Peyer's patch (tissue), 4 donors: ENCODE measurements around the gene RNF157. TPM values are rescaled to one million over a fixed set of nuclear protein-coding genes. Genes with fewer than 3 reads are reported as not detected.

ENCODE experiments used
- DNase-seq, 3 donors: peaks; one replicate each; pipeline ENCODE4 v3.0.0-alpha.2; 2017 to 2019
- H3K27ac ChIP-seq, 4 donors: fragments of 200-600 bp; sonication (generic); one replicate each; pipeline ENCODE4 v1.5.1; 2016 to 2019
- H3K27me3 ChIP-seq, 2 donors: fragments of 200-600 bp; sonication (generic); one replicate each; pipeline ENCODE4 v1.5.1; 2019
- H3K36me3 ChIP-seq, 3 donors: fragments of 200-600 bp; sonication (generic); one replicate each; pipeline ENCODE4 v1.5.1; 2016 to 2019
- H3K4me1 ChIP-seq, 4 donors: fragments of 200-600 bp; sonication (generic); one replicate each; pipeline ENCODE4 v1.5.1; 2016 to 2019
- H3K4me3 ChIP-seq, 4 donors: fragments of 200-600 bp; sonication (generic); 1 replicate in 3 of 4; 2 replicates in 1 of 4; pipeline ENCODE4 v1.5.1; 2016 to 2019; ENCODE audit warnings: mild to moderate bottlenecking in 1 of 4
- H3K9me3 ChIP-seq, 4 donors: fragments of 200-600 bp; sonication (generic); one replicate each; pipeline ENCODE4 v1.5.1; 2016 to 2019; ENCODE audit warnings: mild to moderate bottlenecking in 1 of 4
- POLR2A ChIP-seq, 2 donors: fragments of 450-650 bp; IDR thresholded peaks; one replicate each; pipeline ENCODE4 v1.5.1; 2017; ENCODE audit warnings: antibody characterized with exemption in 2 of 2, mild to moderate bottlenecking in 2 of 2, moderate library complexity in 2 of 2
- total RNA-seq, 4 donors: library from RNA; depleted of rRNA; stranded (reverse); fragments of >200 nt; gene quantifications; one replicate each; pipeline ENCODE4 v1.1.0, GENCODE V29; 2016
- TF ChIP-seq, protein P1 (sequence below), 6 experiments: fragments of 450-650 bp in 4 of 6; fragments of 200-600 bp in 2 of 6; sonication (generic) in 1 of 6; IDR thresholded peaks; one replicate each; pipeline ENCODE4 v1.5.1; 2017 to 2019; ENCODE audit warnings: antibody characterized with exemption in 6 of 6, mild to moderate bottlenecking in 3 of 6, moderate library complexity in 1 of 6

The RNF157 gene
- total RNA-seq, 4 donors from 2014 or later, result 73.4 to 115 (median 106) TPM

DNA sequence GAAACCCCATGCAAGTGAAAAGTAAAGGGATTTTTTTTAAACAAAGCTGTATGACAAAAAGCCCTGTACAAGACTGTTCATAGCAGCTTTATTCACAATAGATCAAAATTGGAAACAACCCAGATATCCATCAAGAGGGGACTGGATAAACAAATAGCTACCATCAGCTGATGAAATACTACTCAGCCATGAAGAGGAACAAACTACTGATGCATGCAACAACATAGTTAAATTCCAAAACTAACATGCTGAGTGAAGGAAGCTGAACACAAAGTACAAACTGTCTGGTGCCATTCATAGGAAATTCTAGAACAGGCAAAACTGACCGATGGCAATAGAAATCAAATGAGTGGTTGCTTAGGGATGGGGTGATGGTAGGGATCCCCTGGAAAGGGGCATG is 114.4 kb downstream of the RNF157 start:
- Histone ChIP-seq H3K36me3 (no peaks in the 10 kb centered on the region), H3K27ac (no peak overlapping the region), H3K4me3 (no peak overlapping the region), H3K4me1 (peaks cover 0 to 10% (median 3%) of the 10 kb centered on the region in 4 donors), H3K9me3 (no peaks in the 10 kb centered on the region), H3K27me3 (no peaks in the 10 kb centered on the region)
- no peak for TF ChIP-seq POLR2A (IDR thresholded peaks at IDR 0.05)
- TF ChIP-seq, protein P1, sequence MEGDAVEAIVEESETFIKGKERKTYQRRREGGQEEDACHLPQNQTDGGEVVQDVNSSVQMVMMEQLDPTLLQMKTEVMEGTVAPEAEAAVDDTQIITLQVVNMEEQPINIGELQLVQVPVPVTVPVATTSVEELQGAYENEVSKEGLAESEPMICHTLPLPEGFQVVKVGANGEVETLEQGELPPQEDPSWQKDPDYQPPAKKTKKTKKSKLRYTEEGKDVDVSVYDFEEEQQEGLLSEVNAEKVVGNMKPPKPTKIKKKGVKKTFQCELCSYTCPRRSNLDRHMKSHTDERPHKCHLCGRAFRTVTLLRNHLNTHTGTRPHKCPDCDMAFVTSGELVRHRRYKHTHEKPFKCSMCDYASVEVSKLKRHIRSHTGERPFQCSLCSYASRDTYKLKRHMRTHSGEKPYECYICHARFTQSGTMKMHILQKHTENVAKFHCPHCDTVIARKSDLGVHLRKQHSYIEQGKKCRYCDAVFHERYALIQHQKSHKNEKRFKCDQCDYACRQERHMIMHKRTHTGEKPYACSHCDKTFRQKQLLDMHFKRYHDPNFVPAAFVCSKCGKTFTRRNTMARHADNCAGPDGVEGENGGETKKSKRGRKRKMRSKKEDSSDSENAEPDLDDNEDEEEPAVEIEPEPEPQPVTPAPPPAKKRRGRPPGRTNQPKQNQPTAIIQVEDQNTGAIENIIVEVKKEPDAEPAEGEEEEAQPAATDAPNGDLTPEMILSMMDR (IDR thresholded peaks at IDR 0.05), result no peak
- no peak for DNase-seq

DNA sequence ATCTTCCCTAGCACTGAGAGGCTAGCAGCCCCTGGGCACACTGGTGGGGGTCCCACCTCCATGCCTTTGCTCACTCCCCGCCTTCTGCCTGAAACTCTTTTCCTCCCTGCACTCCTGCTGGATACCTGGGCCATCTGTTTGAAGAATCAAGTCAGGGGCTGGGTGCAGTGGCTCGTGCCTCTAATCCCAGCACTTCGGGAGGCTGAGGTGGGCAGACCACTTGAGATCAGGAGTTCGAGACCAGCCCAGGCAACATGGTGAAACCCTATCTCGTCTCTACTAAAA is 115.0 kb downstream of the RNF157 start:
- no peak for TF ChIP-seq POLR2A (IDR thresholded peaks at IDR 0.05)
- TF ChIP-seq, protein P1 (IDR thresholded peaks at IDR 0.05), result no peak
- no peak for DNase-seq
- H3K9me3 ChIP-seq, result no peaks in the 10 kb centered on the region
- H3K36me3 ChIP-seq, result no peaks in the 10 kb centered on the region
- no peaks in the 10 kb centered on the region for H3K27me3 ChIP-seq
- H3K4me3 ChIP-seq, result no peak overlapping the region
- H3K27ac ChIP-seq, result no peak overlapping the region
- peaks cover 0 to 10% (median 3%) of the 10 kb centered on the region in 4 donors for H3K4me1 ChIP-seq

DNA sequence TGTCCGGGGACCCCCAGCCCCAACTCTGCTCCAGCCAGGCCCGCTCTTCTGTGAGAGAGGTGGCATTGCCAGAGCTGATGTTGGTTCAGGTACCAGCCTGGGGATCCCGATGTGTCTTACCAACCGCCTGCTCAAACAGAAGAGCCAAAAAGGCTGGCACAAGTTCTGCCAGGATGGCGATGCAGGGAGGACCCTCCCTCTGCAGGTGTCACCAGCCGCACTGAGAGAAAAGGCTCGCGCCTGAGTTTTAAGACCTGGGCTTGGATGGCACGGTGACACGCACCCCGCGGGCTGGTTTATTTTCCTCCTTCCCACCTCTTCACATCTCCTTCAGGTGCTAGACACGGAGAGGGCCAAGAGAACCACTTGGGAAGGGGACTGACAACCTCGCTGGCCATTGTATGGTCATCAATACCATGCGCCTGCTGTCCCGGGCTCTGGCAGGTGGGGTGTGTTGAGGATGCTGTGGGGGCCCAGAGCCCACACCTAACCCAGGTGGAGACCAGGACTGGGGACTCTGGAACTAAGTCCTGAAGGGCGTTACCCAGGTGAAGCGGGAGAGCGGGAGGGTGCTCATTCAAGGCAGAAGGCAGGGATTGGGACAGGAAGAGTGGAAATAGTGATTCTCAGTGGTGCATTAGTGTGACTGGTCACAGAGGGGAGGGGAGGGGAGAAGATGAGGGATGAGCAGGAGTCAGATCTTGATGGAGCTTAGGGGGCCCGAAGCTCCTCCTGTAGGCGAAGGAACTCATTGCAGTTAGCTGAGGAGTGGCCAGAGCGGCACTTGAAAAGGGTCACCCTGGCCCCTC is 115.5 kb downstream of the RNF157 start:
- Histone ChIP-seq H3K4me3 (no peak overlapping the region), H3K9me3 (no peaks in the 10 kb centered on the region), H3K4me1 (peaks cover 0 to 10% (median 3%) of the 10 kb centered on the region in 4 donors), H3K36me3 (no peaks in the 10 kb centered on the region), H3K27ac (no peak overlapping the region), H3K27me3 (no peaks in the 10 kb centered on the region)
- TF ChIP-seq POLR2A (IDR thresholded peaks at IDR 0.05), result no peak
- no peak for DNase-seq

DNA sequence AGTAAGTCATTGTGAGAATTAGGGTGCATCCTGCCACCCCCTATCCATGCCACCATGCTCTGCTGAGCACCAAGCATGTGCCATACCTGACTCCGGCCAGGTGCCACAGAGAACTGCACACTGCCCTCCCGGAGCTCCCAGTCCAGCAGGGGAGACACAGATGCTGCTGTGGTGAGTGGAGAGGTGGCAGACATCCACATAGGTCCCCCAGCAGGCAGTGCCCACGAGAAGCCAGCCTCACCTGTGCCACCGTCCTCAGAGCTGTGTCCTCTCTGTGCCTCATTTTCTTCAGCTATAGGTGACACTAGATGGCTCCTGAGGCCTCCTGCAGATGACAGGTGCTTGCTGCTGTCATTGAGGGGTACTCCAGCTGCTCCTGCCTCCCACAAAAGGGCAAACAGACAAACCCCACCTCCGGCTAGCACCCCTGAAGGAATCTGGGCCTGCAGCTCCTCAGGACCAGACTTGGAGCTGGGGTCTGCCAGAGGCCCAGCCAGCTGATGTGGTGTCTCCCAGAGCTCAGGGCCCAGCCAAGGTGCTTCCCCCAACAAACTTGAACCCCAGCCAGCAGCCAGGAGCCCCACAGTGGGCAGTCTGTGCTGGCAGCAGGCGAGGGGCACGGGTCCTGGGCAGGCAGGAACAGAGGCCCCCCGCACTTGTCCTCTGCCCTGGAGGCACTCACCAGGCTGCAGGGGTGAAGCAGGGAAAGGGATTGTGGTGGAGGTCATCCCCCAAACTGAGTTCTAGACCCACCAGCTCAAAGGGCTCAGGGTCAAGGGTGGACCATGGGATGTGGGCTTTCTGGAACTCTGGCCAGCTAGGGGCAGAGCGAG is 116.3 kb downstream of the RNF157 start:
- H3K4me1 ChIP-seq, result peaks cover 0 to 10% (median 3%) of the 10 kb centered on the region in 4 donors
- H3K27ac ChIP-seq, result no peak overlapping the region
- no peak for DNase-seq
- no peaks in the 10 kb centered on the region for H3K27me3 ChIP-seq
- no peaks in the 10 kb centered on the region for H3K36me3 ChIP-seq
- H3K4me3 ChIP-seq, result no peak overlapping the region
- no peak for TF ChIP-seq POLR2A (IDR thresholded peaks at IDR 0.05)
- TF ChIP-seq, protein P1 (IDR thresholded peaks at IDR 0.05), result no peak
- H3K9me3 ChIP-seq, result no peaks in the 10 kb centered on the region

DNA sequence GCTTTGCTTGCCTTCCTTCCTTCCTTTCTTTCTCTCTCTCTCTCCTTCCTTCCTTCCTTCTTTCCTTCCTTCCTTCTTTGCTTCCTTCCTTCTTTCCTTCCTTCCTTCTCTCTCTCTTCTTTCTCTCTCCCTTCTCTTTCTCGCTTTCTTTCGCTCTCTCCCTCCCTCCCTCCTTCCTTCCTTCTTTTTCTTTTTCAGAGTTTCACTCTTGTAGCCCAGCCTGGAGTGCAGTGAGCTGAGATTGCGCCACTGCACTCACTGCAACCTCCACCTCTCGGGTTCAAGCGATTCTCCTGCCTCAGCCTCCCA is 117.1 kb downstream of the RNF157 start:
- Histone ChIP-seq H3K27me3 (no peaks in the 10 kb centered on the region), H3K27ac (no peak overlapping the region), H3K9me3 (no peaks in the 10 kb centered on the region), H3K4me3 (no peak overlapping the region), H3K4me1 (peaks cover 0 to 10% (median 3%) of the 10 kb centered on the region in 4 donors), H3K36me3 (no peaks in the 10 kb centered on the region)
- DNase-seq, result no peak
- TF ChIP-seq, protein P1 (IDR thresholded peaks at IDR 0.05), result no peak
- no peak for TF ChIP-seq POLR2A (IDR thresholded peaks at IDR 0.05)
